OCI-LY7 (cell line): ENCODE data around the gene RAB27B.

ENCODE experiments used
- CTCF ChIP-seq: fragments of 200-600 bp; sonication (generic); conservative IDR thresholded peaks from 2 replicates; pipeline ENCODE4 v1.5.1; 2014; ENCODE audit warnings: mild to moderate bottlenecking, antibody characterized with exemption, low read length, moderate library complexity, mixed read lengths
- EZH2phosphoT487 ChIP-seq: fragments of 200-600 bp; sonication (generic); IDR thresholded peaks from 2 replicates; pipeline ENCODE4 v1.6.1; 2018; ENCODE audit warnings: low read depth, borderline replicate concordance, mild to moderate bottlenecking, mixed run types, antibody characterized with exemption, low read length, moderate library complexity, mixed read lengths

- no peak for TF ChIP-seq CTCF
- TF ChIP-seq EZH2phosphoT487: no peak
Measured at GRCh38 chr18:54835944-54836343, 7.7 kb downstream of the RAB27B start.
